Suprapubic skin (tissue), 4 donors: ENCODE results near the gene RCL1. TPM values are rescaled to one million over a fixed set of nuclear protein-coding genes. Genes with fewer than 3 reads are reported as not detected.

Experiments
- DNase-seq, 2 donors: peaks; one replicate each; pipeline ENCODE4 v3.0.0-alpha.2; 2019; ENCODE audit warnings: low spot score in 2 of 2
- H3K27ac ChIP-seq: fragments of 200-600 bp; sonication (generic); one replicate; pipeline ENCODE4 v1.5.1; 2019
- H3K27me3 ChIP-seq: fragments of 200-600 bp; sonication (generic); one replicate; pipeline ENCODE4 v1.5.1; 2019
- H3K36me3 ChIP-seq: fragments of 200-600 bp; sonication (generic); one replicate; pipeline ENCODE4 v1.5.1; 2019
- H3K4me1 ChIP-seq: fragments of 200-600 bp; sonication (generic); one replicate; pipeline ENCODE4 v1.5.1; 2019
- H3K4me3 ChIP-seq: fragments of 200-600 bp; sonication (generic); one replicate; pipeline ENCODE4 v1.5.1; 2019; ENCODE audit warnings: mild to moderate bottlenecking
- H3K9me3 ChIP-seq: fragments of 200-600 bp; sonication (generic); one replicate; pipeline ENCODE4 v1.5.1; 2019
- EP300 ChIP-seq: sonication (generic); formaldehyde crosslinking; IDR thresholded peaks from one replicate; pipeline ENCODE4 v1.6.1; 2017; ENCODE audit warnings: antibody characterized with exemption
- POLR2A ChIP-seq, 2 donors: fragments of 450-650 bp; IDR thresholded peaks; one replicate each; pipeline ENCODE4 v1.6.1; 2017; ENCODE audit warnings: antibody characterized with exemption in 2 of 2, mild to moderate bottlenecking in 2 of 2, moderate library complexity in 2 of 2
- POLR2AphosphoS5 ChIP-seq, 3 donors: sonication (generic); formaldehyde crosslinking; IDR thresholded peaks; one replicate each; pipeline ENCODE4 v1.6.1; 2017; ENCODE audit warnings: antibody characterized with exemption in 3 of 3
- WGBS: methylation state at CpG from one replicate; pipeline ENCODE4 v1.1.5; 2018; 5-methylcytosine and 5-hydroxymethylcytosine counted together
- total RNA-seq, 4 donors: library from RNA; depleted of rRNA; stranded (reverse); fragments of >200 nt; gene quantifications; one replicate each; pipeline ENCODE4 v1.1.0, GENCODE V29; 2016
- TF ChIP-seq, protein P1 (sequence below), 2 donors: fragments of 200-600 bp in 1 of 2; fragments of 450-650 bp in 1 of 2; sonication (generic) in 1 of 2; IDR thresholded peaks; one replicate each; pipeline ENCODE4 v1.5.1; 2016 to 2019; ENCODE audit warnings: antibody characterized with exemption in 2 of 2, mild to moderate bottlenecking in 1 of 2, moderate library complexity in 1 of 2

The RCL1 gene
- total RNA-seq, 4 donors from 2014 or later: 44.7 to 75.7 (median 55.5) TPM

DNA sequence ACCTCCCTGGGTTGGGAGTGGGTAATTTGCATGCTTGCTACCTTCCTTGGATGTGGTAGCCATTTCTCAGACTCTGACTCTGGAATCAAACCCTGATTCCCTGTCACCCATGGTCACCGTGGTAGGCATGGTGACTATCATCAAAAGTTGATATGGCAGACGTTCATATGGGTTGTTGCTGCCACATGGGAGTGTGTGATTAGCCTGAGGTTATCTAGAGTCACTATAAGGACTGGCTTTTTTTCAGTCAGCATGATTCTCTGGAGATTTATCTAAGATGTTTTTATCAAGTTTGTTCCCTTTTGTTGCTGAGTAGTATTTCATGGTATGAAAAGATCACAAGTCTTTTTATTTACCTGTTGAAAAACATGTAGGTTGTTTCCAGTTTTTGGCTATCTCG lies 7.0 kb downstream of the RCL1 start:
- no peak overlapping the region for H3K4me3 ChIP-seq
- DNase-seq: no peak
- H3K27ac ChIP-seq: no peak overlapping the region
- H3K27me3 ChIP-seq: no peaks in the 10 kb centered on the region
- 77% methylated on average over 3 of the region's 3 CpGs for WGBS
- no peaks in the 10 kb centered on the region for H3K9me3 ChIP-seq
- TF ChIP-seq POLR2A (IDR thresholded peaks at IDR 0.05) (no peak), POLR2AphosphoS5 (IDR thresholded peaks at IDR 0.05) (no peak), EP300 (no peak)
- TF ChIP-seq, protein P1, sequence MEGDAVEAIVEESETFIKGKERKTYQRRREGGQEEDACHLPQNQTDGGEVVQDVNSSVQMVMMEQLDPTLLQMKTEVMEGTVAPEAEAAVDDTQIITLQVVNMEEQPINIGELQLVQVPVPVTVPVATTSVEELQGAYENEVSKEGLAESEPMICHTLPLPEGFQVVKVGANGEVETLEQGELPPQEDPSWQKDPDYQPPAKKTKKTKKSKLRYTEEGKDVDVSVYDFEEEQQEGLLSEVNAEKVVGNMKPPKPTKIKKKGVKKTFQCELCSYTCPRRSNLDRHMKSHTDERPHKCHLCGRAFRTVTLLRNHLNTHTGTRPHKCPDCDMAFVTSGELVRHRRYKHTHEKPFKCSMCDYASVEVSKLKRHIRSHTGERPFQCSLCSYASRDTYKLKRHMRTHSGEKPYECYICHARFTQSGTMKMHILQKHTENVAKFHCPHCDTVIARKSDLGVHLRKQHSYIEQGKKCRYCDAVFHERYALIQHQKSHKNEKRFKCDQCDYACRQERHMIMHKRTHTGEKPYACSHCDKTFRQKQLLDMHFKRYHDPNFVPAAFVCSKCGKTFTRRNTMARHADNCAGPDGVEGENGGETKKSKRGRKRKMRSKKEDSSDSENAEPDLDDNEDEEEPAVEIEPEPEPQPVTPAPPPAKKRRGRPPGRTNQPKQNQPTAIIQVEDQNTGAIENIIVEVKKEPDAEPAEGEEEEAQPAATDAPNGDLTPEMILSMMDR (IDR thresholded peaks at IDR 0.05): no peak
- peaks cover 24% of the 10 kb centered on the region for H3K4me1 ChIP-seq
- H3K36me3 ChIP-seq: no peaks in the 10 kb centered on the region

DNA sequence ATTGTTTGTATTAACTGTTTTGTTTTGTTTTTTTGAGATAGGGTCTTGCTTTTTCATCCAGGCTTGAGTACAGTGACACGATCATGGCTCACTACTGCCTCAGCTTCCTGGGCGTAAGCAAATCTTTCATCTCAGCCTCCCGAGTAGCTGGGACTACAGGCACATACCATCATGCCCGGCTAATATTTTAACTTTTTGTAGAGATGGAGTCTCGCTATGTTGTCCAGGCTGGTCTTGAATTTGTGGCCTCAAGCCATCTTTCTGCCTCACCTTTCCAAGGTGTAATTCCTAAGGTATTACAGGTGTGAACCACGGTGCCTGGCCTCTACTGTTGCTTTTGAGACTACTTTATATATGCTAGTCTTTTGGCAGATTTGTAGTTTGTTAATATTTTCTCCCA lies 8.4 kb downstream of the RCL1 start:
- TF ChIP-seq POLR2AphosphoS5 (IDR thresholded peaks at IDR 0.05): no peak
- TF ChIP-seq, protein P1 (IDR thresholded peaks at IDR 0.05): no peak
- no peak for TF ChIP-seq EP300
- Histone ChIP-seq H3K9me3 (no peaks in the 10 kb centered on the region), H3K27me3 (no peaks in the 10 kb centered on the region), H3K4me3 (no peak overlapping the region), H3K36me3 (no peaks in the 10 kb centered on the region), H3K4me1 (peaks cover 19% of the 10 kb centered on the region), H3K27ac (no peak overlapping the region)
- WGBS: 92% methylated on average over 6 of the region's 6 CpGs
- DNase-seq: no peak

DNA sequence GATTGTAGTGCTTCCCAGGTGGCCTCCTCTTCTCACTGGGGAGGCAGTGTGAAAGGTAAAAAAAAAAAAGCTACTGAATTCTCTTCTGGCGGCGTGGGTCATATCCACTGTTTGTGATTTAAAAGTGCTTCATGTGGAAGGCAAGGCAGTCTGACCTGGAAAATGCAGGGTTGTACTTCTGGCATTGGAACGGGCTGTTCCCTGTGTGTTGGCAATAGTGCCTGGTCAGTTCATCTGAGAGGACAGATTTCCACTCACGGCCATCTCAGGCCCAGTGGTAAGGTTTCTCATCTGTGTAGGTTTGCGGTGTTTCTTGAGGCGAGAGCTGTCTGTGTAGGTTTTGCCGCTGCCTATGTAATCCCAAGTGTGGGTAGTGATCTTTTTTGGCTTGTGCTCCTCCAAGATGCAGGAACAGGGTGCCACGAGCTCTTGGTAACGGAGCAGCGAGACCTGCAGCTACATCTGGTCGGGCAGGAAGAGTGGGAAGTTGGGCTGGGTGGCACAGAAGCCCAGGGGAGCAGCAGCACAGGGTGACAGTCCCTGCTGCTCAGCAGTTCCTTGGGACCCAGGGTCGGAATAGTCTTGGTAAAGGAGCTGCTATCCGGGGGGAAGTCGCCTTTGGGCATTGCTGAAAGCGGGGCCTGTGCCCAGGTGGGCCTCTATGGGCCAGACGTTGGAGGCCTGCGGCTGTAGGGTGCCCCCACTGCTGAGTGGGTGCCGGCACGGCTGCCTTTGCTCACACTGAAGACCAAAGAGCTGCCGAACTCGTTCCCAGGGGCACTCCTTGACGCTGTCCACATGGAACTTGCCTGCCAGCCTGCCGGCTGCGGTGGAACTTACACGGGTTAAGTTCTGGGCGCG lies 11.2 kb downstream of the RCL1 start:
- Histone ChIP-seq H3K36me3 (no peaks in the 10 kb centered on the region), H3K9me3 (no peaks in the 10 kb centered on the region), H3K4me1 (peaks cover 4% of the 10 kb centered on the region), H3K4me3 (no peak overlapping the region), H3K27me3 (no peaks in the 10 kb centered on the region), H3K27ac (no peak overlapping the region)
- 92% methylated on average over 11 of the region's 27 CpGs for WGBS
- TF ChIP-seq, protein P1 (IDR thresholded peaks at IDR 0.05): no peak
- TF ChIP-seq POLR2AphosphoS5 (IDR thresholded peaks at IDR 0.05): no peak
- TF ChIP-seq POLR2A (IDR thresholded peaks at IDR 0.05): no peak
- TF ChIP-seq EP300: no peak
- DNase-seq: no peak

DNA sequence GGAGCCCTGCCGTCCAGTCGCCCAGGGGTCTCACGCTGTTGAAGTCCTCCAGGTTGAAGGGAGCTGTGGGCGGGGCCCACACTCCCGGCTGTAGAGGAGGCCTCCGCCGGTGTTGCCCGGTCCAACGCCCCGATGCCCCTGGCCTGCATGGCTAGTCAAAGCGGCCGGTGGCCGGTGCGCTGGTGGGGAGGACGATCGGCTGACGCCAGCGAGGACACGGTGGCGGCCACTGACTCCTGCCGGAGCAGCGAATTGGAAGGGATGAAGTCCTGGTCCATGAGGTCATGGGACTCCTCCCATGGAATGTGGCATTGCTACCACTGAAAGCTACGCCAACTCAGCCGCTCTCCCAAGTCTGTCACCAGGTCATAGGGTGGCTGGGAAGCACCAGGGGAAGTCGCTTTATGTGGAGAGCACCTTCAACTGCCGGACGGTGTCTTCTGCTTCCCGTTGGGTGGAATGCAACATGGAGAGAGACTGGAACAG lies 11.8 kb downstream of the RCL1 start:
- Histone ChIP-seq H3K9me3 (no peaks in the 10 kb centered on the region), H3K36me3 (no peaks in the 10 kb centered on the region), H3K27ac (no peak overlapping the region), H3K4me3 (no peak overlapping the region), H3K4me1 (no peaks in the 10 kb centered on the region), H3K27me3 (no peaks in the 10 kb centered on the region)
- DNase-seq: no peak
- TF ChIP-seq EP300: no peak
- TF ChIP-seq, protein P1 (IDR thresholded peaks at IDR 0.05): no peak
- no peak for TF ChIP-seq POLR2A (IDR thresholded peaks at IDR 0.05)
- no peak for TF ChIP-seq POLR2AphosphoS5 (IDR thresholded peaks at IDR 0.05)
- 93% methylated on average over 12 of the region's 28 CpGs for WGBS

DNA sequence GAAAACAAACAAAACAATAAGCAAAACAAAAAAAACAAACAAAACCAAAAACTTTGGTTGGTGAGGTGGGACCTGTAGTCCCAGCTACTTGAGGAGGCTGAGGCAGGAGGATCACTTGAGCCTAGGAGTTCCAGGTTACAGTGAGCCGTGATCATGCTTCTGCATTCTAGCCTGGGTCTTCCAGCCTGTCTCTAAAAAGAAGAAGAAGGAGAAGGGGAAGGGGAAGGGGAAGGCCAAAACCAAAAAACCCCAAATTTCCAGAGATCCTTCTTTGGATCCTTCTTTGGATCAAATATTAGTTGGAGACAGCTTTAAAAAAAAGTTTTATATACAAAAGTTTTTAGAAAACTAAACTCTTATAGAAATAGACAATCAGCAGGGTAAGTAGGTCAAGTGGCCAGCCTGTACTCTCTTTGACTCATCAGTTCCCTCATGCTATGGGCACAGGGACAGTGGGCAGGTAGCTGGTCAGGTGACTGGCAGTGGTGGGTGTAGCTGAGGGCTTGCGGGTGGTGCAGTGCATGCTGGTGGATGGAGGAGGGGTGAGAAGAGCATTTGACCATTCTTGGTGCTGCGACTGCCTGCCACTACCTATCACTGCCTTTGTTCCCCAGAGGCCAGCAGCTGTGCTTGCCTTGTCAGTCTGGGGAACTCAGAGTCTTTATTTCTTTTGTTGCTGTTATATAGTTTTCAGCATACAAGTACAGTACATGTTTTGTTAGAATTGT lies 12.6 kb downstream of the RCL1 start:
- TF ChIP-seq POLR2AphosphoS5 (IDR thresholded peaks at IDR 0.05) (no peak), EP300 (no peak), POLR2A (IDR thresholded peaks at IDR 0.05) (no peak)
- TF ChIP-seq, protein P1 (IDR thresholded peaks at IDR 0.05): no peak
- no peak for DNase-seq
- WGBS: 88% methylated on average over 3 of the region's 3 CpGs

More for the DNA sequence above, 12.6 kb downstream of the RCL1 start:
- Histone ChIP-seq H3K36me3 (no peaks in the 10 kb centered on the region), H3K4me3 (no peak overlapping the region), H3K27me3 (no peaks in the 10 kb centered on the region), H3K4me1 (no peaks in the 10 kb centered on the region), H3K9me3 (no peaks in the 10 kb centered on the region), H3K27ac (no peak overlapping the region)
